GM23248 (cell line): ENCODE measurements around the gene P2RY4. TPM values are rescaled to one million over a fixed set of nuclear protein-coding genes. Genes with fewer than 3 reads are reported as not detected.

Experiments
- DNase-seq: peaks from one replicate; pipeline ENCODE4 v3.0.0-alpha.2; 2015
- H2AFZ ChIP-seq: fragments of 200-600 bp; sonication (generic); 2 replicates; pipeline ENCODE4 v1.6.1; 2016; ENCODE audit warnings: antibody characterized with exemption
- H3F3A ChIP-seq: fragments of 200-600 bp; sonication (generic); 2 replicates; pipeline ENCODE4 v1.6.1; 2016; ENCODE audit warnings: mild to moderate bottlenecking, antibody characterized with exemption, mixed run types; ENCODE audit not compliant: insufficient read depth
- H3K27ac ChIP-seq: fragments of 200-600 bp; sonication (generic); 2 replicates; pipeline ENCODE4 v1.5.1; 2016; ENCODE audit warnings: mild to moderate bottlenecking
- H3K27me3 ChIP-seq: fragments of 200-600 bp; sonication (generic); replicated peaks from 2 replicates; pipeline ENCODE4 v1.6.1; 2016; ENCODE audit warnings: mild to moderate bottlenecking; ENCODE audit not compliant: insufficient read depth
- H3K36me3 ChIP-seq: fragments of 200-600 bp; sonication (generic); 2 replicates; pipeline ENCODE4 v1.6.1; 2016; ENCODE audit warnings: low read depth, mild to moderate bottlenecking
- H3K4me1 ChIP-seq: fragments of 200-600 bp; sonication (generic); 2 replicates; pipeline ENCODE4 v1.6.1; 2016; ENCODE audit warnings: mild to moderate bottlenecking; ENCODE audit not compliant: insufficient read depth
- H3K4me2 ChIP-seq: fragments of 200-600 bp; sonication (generic); one replicate; pipeline ENCODE4 v1.6.1; 2016; ENCODE audit warnings: mild to moderate bottlenecking; ENCODE audit not compliant: unreplicated experiment
- H3K4me3 ChIP-seq: fragments of 200-600 bp; sonication (generic); 2 replicates; pipeline ENCODE4 v1.5.1; 2016; ENCODE audit warnings: mild to moderate bottlenecking
- H3K79me2 ChIP-seq: fragments of 200-600 bp; sonication (generic); 2 replicates; pipeline ENCODE4 v1.6.1; 2016; ENCODE audit warnings: mild to moderate bottlenecking; ENCODE audit not compliant: insufficient read depth
- H3K9ac ChIP-seq: fragments of 200-600 bp; sonication (generic); 2 replicates; pipeline ENCODE4 v1.6.1; 2016; ENCODE audit warnings: mild to moderate bottlenecking
- H3K9me2 ChIP-seq: fragments of 200-600 bp; sonication (generic); 2 replicates; pipeline ENCODE4 v1.6.1; 2016; ENCODE audit warnings: mixed run types, mild to moderate bottlenecking, moderate library complexity; ENCODE audit not compliant: insufficient read depth
- H3K9me3 ChIP-seq: fragments of 200-600 bp; sonication (generic); one replicate; pipeline ENCODE4 v1.6.1; 2017; ENCODE audit warnings: low read depth
- H4K20me1 ChIP-seq: fragments of 200-600 bp; sonication (generic); 2 replicates; pipeline ENCODE4 v1.6.0; 2016; ENCODE audit not compliant: insufficient read depth
- EZH2 ChIP-seq: fragments of 200-600 bp; sonication (generic); IDR thresholded peaks from 2 replicates; pipeline ENCODE4 v1.6.1; 2018; ENCODE audit warnings: antibody characterized with exemption, mild to moderate bottlenecking; ENCODE audit not compliant: insufficient read depth, poor library complexity, severe bottlenecking
- EZH2phosphoT487 ChIP-seq: fragments of 200-600 bp; sonication (generic); IDR thresholded peaks from 2 replicates; pipeline ENCODE4 v1.6.1; 2018; ENCODE audit warnings: antibody characterized with exemption, moderate library complexity, mild to moderate bottlenecking, low read depth; ENCODE audit not compliant: insufficient read depth
- WGBS, 2 experiments: methylation state at CpG; one replicate each; pipeline ENCODE4 v1.1.6; 2015 to 2017; ENCODE audit warnings: low lambda C conversion rate in 2 of 2, low coverage in 1 of 2; ENCODE audit errors: missing lambda C conversion rate in 2 of 2; 5-methylcytosine and 5-hydroxymethylcytosine counted together
- in situ Hi-C: fragments of 300-500 bp; cut with MboI; formaldehyde crosslinking; loops from 2 replicates; pipeline ENCODE4 v1.15.0; 2020
- polyA plus RNA-seq: library from polyadenylated mRNA; unstranded; fragments of >200 nt; fragmentation: Nextera tagmentation; extraction: Ambion mirVana; gene quantifications from 2 replicates; pipeline ENCODE4 v1.2.1, GENCODE V29; 2016
- total RNA-seq: library from RNA; depleted of rRNA; stranded (reverse); fragments of >200 nt; shearing (Covaris generic); gene quantifications from 2 replicates; pipeline ENCODE4 v1.2.3, GENCODE V29; 2014

The P2RY4 gene
- total and polyA plus RNA-seq, 2 experiments from 2014 or later = not detected

DNA sequence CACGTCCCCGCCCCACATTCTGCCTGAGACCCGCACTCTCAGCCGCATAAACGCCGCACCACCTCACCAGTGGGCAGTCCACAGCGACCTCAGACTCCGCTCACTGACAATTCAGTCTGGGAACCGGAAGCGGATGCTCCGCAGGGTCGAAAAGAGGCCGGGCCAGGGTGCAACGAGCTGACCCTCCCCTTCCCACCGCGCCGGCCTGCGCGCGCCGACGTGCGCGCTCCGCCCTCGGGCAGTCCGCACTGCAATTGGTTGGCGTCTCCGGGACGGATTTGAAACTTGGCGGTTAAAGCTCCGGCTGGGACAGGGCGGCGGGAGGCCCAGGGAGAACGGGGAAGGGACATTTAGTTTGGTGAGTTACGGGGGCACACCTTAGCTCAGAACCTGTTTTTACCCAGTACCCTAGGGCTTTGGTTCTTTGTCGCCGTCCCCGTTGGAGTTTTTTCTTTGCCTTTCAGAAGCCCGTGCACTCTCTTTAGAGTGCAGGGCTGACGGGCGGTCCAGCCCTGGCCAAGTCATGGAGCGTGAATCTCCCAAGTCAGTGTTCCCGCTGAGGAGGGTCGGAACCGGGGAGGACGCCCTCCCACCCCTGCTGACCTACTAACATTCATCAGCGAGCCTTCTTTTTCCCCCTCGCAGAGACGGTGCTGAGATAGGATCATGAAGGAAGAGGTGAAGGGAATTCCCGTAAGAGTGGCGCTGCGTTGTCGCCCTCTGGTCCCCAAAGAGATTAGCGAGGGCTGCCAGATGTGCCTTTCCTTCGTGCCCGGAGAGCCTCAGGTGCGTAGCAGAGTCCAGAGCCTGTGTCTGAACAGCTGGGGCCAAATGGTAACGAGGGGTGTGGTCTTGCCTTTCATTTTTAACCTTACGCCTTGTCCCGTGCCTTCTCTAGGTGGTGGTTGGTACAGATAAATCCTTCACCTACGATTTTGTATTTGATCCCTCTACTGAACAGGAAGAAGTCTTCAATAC, 30.1 kb upstream of the P2RY4 start, which contains the start of the genes KIF4A and PDZD11:
KIF4A (plus strand) TSS at position 312 of the 978 bp plus-strand sequence; CDS start at position 667, 355 bp downstream.
PDZD11 (minus strand) TSS at position 135 of the 978 bp plus-strand sequence. CDS start 586 bp downstream, outside the sequence.
- Histone ChIP-seq H2AFZ (peak within 1 kb of the TSS; percentile 90), H3F3A (no peaks in the 10 kb centered on the region), H3K9ac (peak within 1 kb of the TSS; percentile 87), H4K20me1 (no peaks in the 10 kb centered on the region), H3K27me3 (no peaks in the 10 kb centered on the region), H3K4me2 (peak within 1 kb of the TSS; percentile 90), H3K79me2 (peaks cover 56% of the 10 kb centered on the region), H3K27ac (peak within 1 kb of the TSS; percentile 45; the same call in 1 of the 2 replicates), H3K4me3 (peak within 1 kb of the TSS; percentile 92), H3K9me2 (no peaks in the 10 kb centered on the region), H3K36me3 (no peaks in the 10 kb centered on the region), H3K4me1 (peaks cover 3% of the 10 kb centered on the region; the same call in 1 of the 2 replicates), H3K9me3 (no peaks in the 10 kb centered on the region)
- in situ Hi-C loops = no loop called here
- TF ChIP-seq EZH2phosphoT487 (no peak), EZH2 (no peak)
- DNase-seq = peak; percentile 90
- 1 to 2% methylated on average over 49 to 54 of the region's 62 CpGs for WGBS, 2 experiments

DNA sequence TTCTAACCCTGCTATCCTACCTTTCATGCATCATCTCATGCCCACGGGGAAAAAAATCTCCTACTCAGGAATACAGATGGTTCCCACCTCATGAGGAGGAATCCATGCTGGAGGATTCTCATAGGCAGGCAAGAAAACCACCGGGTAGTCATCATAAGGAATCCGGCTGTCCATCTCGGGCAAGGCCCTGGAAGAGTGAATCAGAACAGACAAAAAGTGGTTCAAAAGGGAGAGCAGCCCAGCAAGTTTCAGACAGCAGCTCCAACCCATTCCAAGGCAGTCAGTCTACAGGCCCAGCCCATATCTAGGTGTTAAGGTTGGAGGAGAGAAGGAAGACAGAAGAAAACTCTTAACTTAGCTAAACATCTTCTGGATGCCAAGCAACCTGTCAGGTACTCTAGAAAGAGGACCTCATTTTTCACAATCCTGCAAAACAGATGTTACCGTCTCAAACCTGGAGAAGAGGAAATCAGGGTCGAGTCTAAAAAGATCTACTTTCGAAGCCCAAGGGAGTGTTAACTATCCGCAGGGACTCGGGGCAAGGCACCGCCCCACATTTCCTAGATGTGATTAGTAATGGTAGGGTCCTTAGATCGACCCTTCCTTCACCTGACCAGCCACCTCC, 29.3 kb upstream of the P2RY4 start:
- Histone ChIP-seq H3K4me3 (peak overlapping the region; percentile 92), H3K36me3 (no peaks in the 10 kb centered on the region), H3K79me2 (peaks cover 49% of the 10 kb centered on the region), H4K20me1 (no peaks in the 10 kb centered on the region), H3K9me3 (no peaks in the 10 kb centered on the region), H3K4me1 (peaks cover 3% of the 10 kb centered on the region; the same call in 1 of the 2 replicates), H3F3A (no peaks in the 10 kb centered on the region), H3K9me2 (no peaks in the 10 kb centered on the region), H3K9ac (peak overlapping the region; percentile 87), H3K27ac (peak overlapping the region; percentile 45; the same call in 1 of the 2 replicates), H2AFZ (peak overlapping the region; percentile 90), H3K27me3 (no peaks in the 10 kb centered on the region), H3K4me2 (peak overlapping the region; percentile 90)
- DNase-seq = peak; percentile 64
- no peak for TF ChIP-seq EZH2
- TF ChIP-seq EZH2phosphoT487 = no peak
- in situ Hi-C loops = no loop called here
- 1 to 3% methylated on average over 9 to 11 of the region's 11 CpGs for WGBS, 2 experiments

DNA sequence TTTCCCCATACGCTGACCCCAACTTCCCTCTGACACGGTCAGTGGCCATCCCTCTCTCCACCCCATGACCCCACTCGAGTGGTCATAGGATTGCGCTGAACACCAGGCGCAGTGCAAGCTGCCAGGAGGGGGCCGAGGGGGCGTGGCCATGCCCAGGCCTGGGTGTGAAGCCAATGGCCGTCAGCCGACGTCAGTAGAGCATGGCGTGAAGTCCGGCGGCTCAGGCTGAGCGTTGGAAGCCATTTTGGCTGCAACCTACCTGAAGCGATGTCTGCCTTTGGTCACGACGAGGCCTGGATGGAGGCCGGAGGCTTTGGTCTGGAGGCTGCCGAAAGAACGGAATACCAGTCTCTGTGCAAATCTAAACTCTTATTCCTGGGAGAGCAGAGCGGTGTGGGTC, 21.9 kb upstream of the P2RY4 start, which contains the start of gene RAB41:
RAB41 (plus strand) TSS at position 222 of the 400 bp plus-strand sequence; CDS start at position 268, 46 bp downstream.
- Histone ChIP-seq H3K4me2 (no peak within 1 kb of the TSS), H3K4me3 (no peak within 1 kb of the TSS), H3K9me3 (no peaks in the 10 kb centered on the region), H3K79me2 (no peaks in the 10 kb centered on the region), H3K9me2 (no peaks in the 10 kb centered on the region), H3K4me1 (no peaks in the 10 kb centered on the region), H3K27ac (no peak within 1 kb of the TSS), H4K20me1 (no peaks in the 10 kb centered on the region), H3F3A (no peaks in the 10 kb centered on the region), H2AFZ (no peak within 1 kb of the TSS), H3K9ac (no peak within 1 kb of the TSS), H3K27me3 (no peaks in the 10 kb centered on the region), H3K36me3 (no peaks in the 10 kb centered on the region)
- no peak for TF ChIP-seq EZH2
- TF ChIP-seq EZH2phosphoT487 = no peak
- in situ Hi-C loops = no loop called here
- 92 to 98% methylated on average over 8 to 21 of the region's 21 CpGs for WGBS, 2 experiments
- DNase-seq = no peak

DNA sequence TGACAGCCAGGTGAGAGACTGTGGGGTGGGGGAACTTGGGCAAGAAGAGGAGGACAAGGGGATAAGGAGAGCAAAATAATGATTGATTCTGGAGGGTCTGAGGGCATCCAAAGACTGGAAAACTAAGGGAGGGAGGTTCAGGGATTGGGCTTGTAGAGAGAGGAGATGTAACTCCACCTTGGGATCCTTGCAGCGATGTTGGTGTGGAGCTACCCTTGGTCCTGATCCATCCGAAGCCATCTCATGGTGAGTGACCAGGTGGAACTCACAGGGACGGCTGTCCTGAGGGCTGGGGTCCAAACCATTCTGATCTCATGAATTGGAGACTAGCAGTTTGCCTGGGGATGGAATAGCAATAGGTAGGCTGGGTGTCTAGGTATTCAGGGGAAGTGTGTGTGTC, 20.6 kb upstream of the P2RY4 start:
- Histone ChIP-seq H3K27ac (no peak overlapping the region), H3K79me2 (no peaks in the 10 kb centered on the region), H4K20me1 (no peaks in the 10 kb centered on the region), H3K9me3 (no peaks in the 10 kb centered on the region), H3K4me1 (no peaks in the 10 kb centered on the region), H3K27me3 (no peaks in the 10 kb centered on the region), H3K36me3 (no peaks in the 10 kb centered on the region), H3F3A (no peaks in the 10 kb centered on the region), H2AFZ (no peak overlapping the region), H3K9ac (no peak overlapping the region), H3K4me3 (no peak overlapping the region), H3K9me2 (no peaks in the 10 kb centered on the region), H3K4me2 (no peak overlapping the region)
- no peak for DNase-seq
- no peak for TF ChIP-seq EZH2
- TF ChIP-seq EZH2phosphoT487 = no peak
- in situ Hi-C loops = no loop called here
- 97 to 100% methylated on average over 3 of the region's 3 CpGs for WGBS, 2 experiments
